PC-9 (cell line): ENCODE results near the gene MYO5A.

Experiments
- EZH2 ChIP-seq: fragments of 200-600 bp; sonication (generic); IDR thresholded peaks from 2 replicates; pipeline ENCODE4 v1.8.0; 2017; ENCODE audit warnings: antibody characterized with exemption, low read depth
- TF ChIP-seq, protein P1 (sequence below): fragments of 200-600 bp; sonication (generic); conservative IDR thresholded peaks from 2 replicates; pipeline ENCODE4 v1.6.1; 2017; ENCODE audit warnings: mixed run types, antibody characterized with exemption, mild to moderate bottlenecking, moderate library complexity

DNA sequence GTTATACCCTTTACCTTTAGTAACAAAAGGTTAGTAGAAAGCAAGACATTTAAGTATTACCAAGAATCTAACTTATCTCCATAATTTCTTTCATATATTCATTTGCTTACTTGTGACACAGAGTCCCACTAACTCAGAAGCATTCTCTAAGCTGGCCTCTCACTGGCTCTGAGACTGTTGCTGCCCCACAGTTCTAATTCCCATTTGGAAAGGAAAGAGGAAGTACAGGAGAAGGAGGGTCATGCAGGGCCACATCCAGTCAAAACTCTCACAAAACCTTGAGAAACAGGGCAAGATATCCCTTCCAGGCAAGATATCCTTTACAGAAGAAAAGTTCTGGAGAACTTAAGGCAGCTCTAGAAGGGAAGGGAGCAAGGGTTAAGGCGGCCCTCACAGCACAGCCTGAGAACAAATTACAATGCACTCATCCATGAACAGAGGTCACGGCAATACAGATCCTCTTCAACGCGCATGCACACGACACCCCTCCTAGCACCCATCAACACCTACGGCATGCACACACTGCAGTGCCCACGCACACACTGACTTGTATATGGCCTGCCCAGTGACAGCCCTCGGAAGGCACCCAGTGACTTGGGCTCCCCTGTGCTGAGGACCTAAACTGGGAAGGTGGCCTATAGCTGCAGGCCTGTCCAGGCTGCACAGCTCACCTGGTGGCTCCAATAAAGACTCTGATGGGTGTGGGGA lies 220.1 kb downstream of the MYO5A start:
- TF ChIP-seq, protein P1, sequence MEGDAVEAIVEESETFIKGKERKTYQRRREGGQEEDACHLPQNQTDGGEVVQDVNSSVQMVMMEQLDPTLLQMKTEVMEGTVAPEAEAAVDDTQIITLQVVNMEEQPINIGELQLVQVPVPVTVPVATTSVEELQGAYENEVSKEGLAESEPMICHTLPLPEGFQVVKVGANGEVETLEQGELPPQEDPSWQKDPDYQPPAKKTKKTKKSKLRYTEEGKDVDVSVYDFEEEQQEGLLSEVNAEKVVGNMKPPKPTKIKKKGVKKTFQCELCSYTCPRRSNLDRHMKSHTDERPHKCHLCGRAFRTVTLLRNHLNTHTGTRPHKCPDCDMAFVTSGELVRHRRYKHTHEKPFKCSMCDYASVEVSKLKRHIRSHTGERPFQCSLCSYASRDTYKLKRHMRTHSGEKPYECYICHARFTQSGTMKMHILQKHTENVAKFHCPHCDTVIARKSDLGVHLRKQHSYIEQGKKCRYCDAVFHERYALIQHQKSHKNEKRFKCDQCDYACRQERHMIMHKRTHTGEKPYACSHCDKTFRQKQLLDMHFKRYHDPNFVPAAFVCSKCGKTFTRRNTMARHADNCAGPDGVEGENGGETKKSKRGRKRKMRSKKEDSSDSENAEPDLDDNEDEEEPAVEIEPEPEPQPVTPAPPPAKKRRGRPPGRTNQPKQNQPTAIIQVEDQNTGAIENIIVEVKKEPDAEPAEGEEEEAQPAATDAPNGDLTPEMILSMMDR: no peak
- no peak for TF ChIP-seq EZH2
